GM12878 (cell line): ENCODE results near the gene IMPACT. TPM values are rescaled to one million over a fixed set of nuclear protein-coding genes. Genes with fewer than 3 reads are reported as not detected.

Source experiments
- ATAC-seq: fragments of 200-7000 bp; cut with Tn5 transposase; 3 replicates; pipeline ENCODE4 v1.9.1; 2020; ENCODE audit warnings: mild to moderate bottlenecking, moderate library complexity
- BruUV-seq: library from RNA; stranded (reverse); fragments of 400-500 nt; replicated peaks from 2 replicates; lab custom pipeline; 2021; lab: Mats Ljungman, UMichigan
- CTCF ChIA-PET: fragments of 300-600 bp; sonication (Branson Sonifier 250); formaldehyde crosslinking; extraction: SDS; loops from one replicate; lab custom pipeline; 2021; ENCODE audit warnings: inconsistent platforms; lab: Yijun Ruan, JAX
- POLR2A ChIA-PET: fragments of 350-600 bp; formaldehyde crosslinking; extraction: SDS; loops from one replicate; lab custom pipeline; 2021; ENCODE audit warnings: inconsistent platforms; lab: Charles Lee
- RAD21 ChIA-PET: fragments of 300-600 bp; sonication (Branson Sonifier 250); formaldehyde crosslinking; loops from one replicate; lab custom pipeline; 2023; ENCODE audit warnings: antibody characterized with exemption; ENCODE audit not compliant: unreplicated experiment; lab: Charles Lee
- SMC1A ChIA-PET: fragments of 300-600 bp; sonication (Branson Sonifier 250); formaldehyde crosslinking; loops from one replicate; lab custom pipeline; 2023; ENCODE audit not compliant: unreplicated experiment, uncharacterized antibody; lab: Charles Lee
- DNase-seq: peaks from one replicate; pipeline ENCODE4 v3.0.0-alpha.2; 2011; ENCODE audit warnings: low read depth, low spot score
- FAIRE-seq: peaks from 3 replicates; lab custom pipeline; 2011; peaks lifted over from hg19 to GRCh38; lab: Jason Lieb, UNC
- H2AFZ ChIP-seq: 2 replicates; pipeline ENCODE4 v1.6.0; 2011; ENCODE audit warnings: low read depth, low read length, control low read depth; ENCODE audit not compliant: control insufficient read depth
- H3K27ac ChIP-seq: 2 replicates; pipeline ENCODE4 v1.5.1; 2011; ENCODE audit warnings: control low read depth; ENCODE audit not compliant: control insufficient read depth, insufficient read depth
- H3K27me3 ChIP-seq, 2 experiments: replicated peaks in 1 of 2; 2 replicates each; pipeline versions ENCODE4 v1.6.0 to v1.6.1; 2011; ENCODE audit warnings: low read length in 1 of 2; ENCODE audit not compliant: control insufficient read depth in 2 of 2, insufficient read depth in 2 of 2
- H3K36me3 ChIP-seq, 2 experiments: 2 replicates each; pipeline ENCODE4 v1.5.1; 2011; ENCODE audit warnings: low read length in 1 of 2; ENCODE audit not compliant: control insufficient read depth in 2 of 2, insufficient read depth in 2 of 2
- H3K4me1 ChIP-seq: 2 replicates; pipeline ENCODE4 v1.6.1; 2011; ENCODE audit warnings: mild to moderate bottlenecking, low read length, moderate library complexity, mixed read lengths; ENCODE audit not compliant: control insufficient read depth, insufficient read depth
- H3K4me2 ChIP-seq: 2 replicates; pipeline ENCODE4 v1.6.0; 2011; ENCODE audit warnings: control low read depth; ENCODE audit not compliant: control insufficient read depth, insufficient read depth
- H3K4me3 ChIP-seq: fragments of 200-600 bp; sonication (generic); 2 replicates; pipeline ENCODE4 v1.5.1; 2016
- H3K79me2 ChIP-seq: 2 replicates; pipeline ENCODE4 v1.6.0; 2011; ENCODE audit warnings: low read length; ENCODE audit not compliant: control insufficient read depth, insufficient read depth
- H3K9ac ChIP-seq: 2 replicates; pipeline ENCODE4 v1.8.0; 2011; ENCODE audit warnings: low read length, control low read depth, mixed read lengths; ENCODE audit not compliant: control insufficient read depth, insufficient read depth
- H3K9me3 ChIP-seq: replicated peaks from 3 replicates; pipeline ENCODE4 v1.5.1; 2011; ENCODE audit warnings: mild to moderate bottlenecking, low read length; ENCODE audit not compliant: control insufficient read depth, insufficient read depth
- H4K20me1 ChIP-seq: 2 replicates; pipeline ENCODE4 v1.6.0; 2011; ENCODE audit not compliant: control insufficient read depth, insufficient read depth
- CHD2 ChIP-seq: IDR thresholded peaks from 2 replicates; pipeline ENCODE4 v1.6.1; 2011; ENCODE audit warnings: low read depth, low read length, improper control_type of control experiment, borderline replicate concordance
- CREM ChIP-seq: IDR thresholded peaks from 2 replicates; pipeline ENCODE4 v1.6.1; 2014; ENCODE audit warnings: antibody characterized with exemption, low read depth
- E4F1 ChIP-seq: fragments of 450-650 bp; IDR thresholded peaks from 2 replicates; pipeline ENCODE4 v1.6.1; 2018; ENCODE audit warnings: borderline replicate concordance, mild to moderate bottlenecking; ENCODE audit not compliant: partially characterized antibody
- IRF4 ChIP-seq: IDR thresholded peaks from 2 replicates; pipeline ENCODE4 v1.6.1; 2011; ENCODE audit warnings: low read depth, low read length
- KDM1A ChIP-seq: fragments of 200-600 bp; sonication (generic); IDR thresholded peaks from 2 replicates; pipeline ENCODE4 v1.6.1; 2016; ENCODE audit warnings: borderline replicate concordance
- LARP7 ChIP-seq: fragments of 450-650 bp; IDR thresholded peaks from 2 replicates; pipeline ENCODE4 v1.6.1; 2017; ENCODE audit warnings: mild to moderate bottlenecking
- POLR2AphosphoS2 ChIP-seq: IDR thresholded peaks from 2 replicates; pipeline ENCODE4 v1.6.1; 2011; ENCODE audit warnings: low read depth, mild to moderate bottlenecking, low read length, improper control_type of control experiment, moderate library complexity
- RBBP5 ChIP-seq: fragments of 200-600 bp; sonication (generic); conservative IDR thresholded peaks from 2 replicates; pipeline ENCODE4 v1.6.1; 2016
- TARDBP ChIP-seq: IDR thresholded peaks from 2 replicates; pipeline ENCODE4 v1.6.1; 2016; ENCODE audit warnings: borderline replicate concordance
- ZNF384 ChIP-seq: IDR thresholded peaks from 2 replicates; pipeline ENCODE4 v1.6.1; 2012; ENCODE audit warnings: low read depth, mild to moderate bottlenecking, low read length, improper control_type of control experiment, borderline replicate concordance
- WGBS: methylation state at CpG from one replicate; pipeline ENCODE4 v1.1.6; 2016; ENCODE audit warnings: low lambda C conversion rate; ENCODE audit not compliant: insufficient replicate concordance, insufficient coverage; ENCODE audit errors: missing lambda C conversion rate; 5-methylcytosine and 5-hydroxymethylcytosine counted together
- in situ Hi-C: fragments of 300-500 bp; cut with MboI; formaldehyde crosslinking; loops from 9 replicates; pipeline ENCODE4 v1.14.3; 2018; ENCODE audit warnings: mixed read lengths
- intact Hi-C: fragments of 100-400 bp; cut with micrococcal nuclease; formaldehyde crosslinking; loops from one replicate; pipeline ENCODE4 v1.14.2; 2022; ENCODE audit not compliant: unreplicated experiment
- polyA plus RNA-seq, 11 experiments: library from polyadenylated mRNA; depleted of rRNA in 4 of 11; unstranded in 6 of 11; stranded (reverse) in 5 of 11; fragments of >200 nt; fragmentation: Nextera tagmentation in 4 of 11; fragmentation: Illumina TruSeq in 1 of 11; extraction: Ambion mirVana in 4 of 11; extraction: Trizol in 1 of 11; gene quantifications; 1 replicate in 1 of 11; 2 replicates in 10 of 11; pipeline versions ENCODE4 v1.2.1 to v1.2.3, GENCODE V29; 2011 to 2016; ENCODE audit warnings: inconsistent platforms in 2 of 11, missing spikeins in 2 of 11, low read depth in 1 of 11
- total RNA-seq, 4 experiments: library from RNA; depleted of rRNA in 3 of 4; stranded (reverse); fragments of >200 nt in 3 of 4; fragmentation: Illumina TruSeq in 1 of 4; extraction: Trizol in 1 of 4; gene quantifications; 2 replicates each; pipeline versions ENCODE4 v1.2.1 to v1.2.3, GENCODE V29; 2013 to 2021

The IMPACT gene
- total and polyA plus RNA-seq, 10 of the 15 experiments (the other 5 are each of a cell fraction or from before 2014, with no cell fraction given) = 0.10 to 0.84 (median 0.53) TPM

- TF ChIP-seq POLR2AphosphoS2 (no peak), LARP7 (no peak), ZNF384 (no peak), CHD2 (no peak), TARDBP (no peak)
- TF ChIP-seq, all 136 proteins: peak for 0
Observed at GRCh38 chr18:24460388-24460787, 33.9 kb downstream of the IMPACT start, which contains the start of gene HRH4 (continued).

GRCh38 chr18:24461996-24462395, 35.5 kb downstream of the IMPACT start:
- RAD21 ChIA-PET = no interaction called here

More at GRCh38 chr18:24461996-24462395, 35.5 kb downstream of the IMPACT start:
- Histone ChIP-seq H3K36me3 (no peaks in the 10 kb centered on the region), H3K27me3 (peaks cover 1 to 2% of the 10 kb centered on the region in 2 experiments; a peak in 2 of 4 replicates), H3K27ac (no peak overlapping the region), H3K4me3 (no peak overlapping the region), H4K20me1 (no peaks in the 10 kb centered on the region), H3K9ac (no peak overlapping the region), H3K79me2 (no peaks in the 10 kb centered on the region), H3K9me3 (no peaks in the 10 kb centered on the region), H2AFZ (no peak overlapping the region), H3K4me1 (no peaks in the 10 kb centered on the region), H3K4me2 (no peak overlapping the region)
- SMC1A ChIA-PET = interaction anchor here (1.2 kb wide), 1 partner anchor 27 kb away, joined by 3 read pairs; no protein-coding TSS in a partner anchor
- in situ Hi-C loops (no loop called here), intact Hi-C loops (no loop called here)
- WGBS = 45% methylated on average over 8 of the region's 8 CpGs
- BruUV-seq = no TSS peak
- FAIRE-seq (no peak), ATAC-seq (no peak), DNase-seq (no peak)
- CTCF ChIA-PET = interaction anchor here (1.0 kb wide), 2 partner anchors 27 to 61 kb away, joined by 3 to 4 read pairs; no protein-coding TSS in a partner anchor
- TF ChIP-seq E4F1 (no peak), IRF4 (no peak), CREM (no peak), RBBP5 (no peak), KDM1A (no peak)
- POLR2A ChIA-PET = no interaction called here
